HG03460 (cell line): ENCODE measurements around the gene C14orf119.

Source experiments
- ATAC-seq: cut with Tn5 transposase; IDR thresholded peaks from one replicate; pipeline ENCODE4 v1.9.1; 2021; ENCODE audit not compliant: unreplicated experiment

C14orf119 gene

GRCh38 chr14:23124337-23124954 lies 29.1 kb downstream of the C14orf119 start:
- no peak for ATAC-seq

GRCh38 chr14:23125011-23125410 lies 29.7 kb downstream of the C14orf119 start:
- no peak for ATAC-seq

GRCh38 chr14:23125933-23126524 lies 30.7 kb downstream of the C14orf119 start:
- ATAC-seq, result no peak

GRCh38 chr14:23126548-23127278 lies 31.4 kb downstream of the C14orf119 start:
- ATAC-seq, result no peak

GRCh38 chr14:23127861-23128260 lies 32.6 kb downstream of the C14orf119 start:
- ATAC-seq, result no peak

GRCh38 chr14:23128969-23129758 lies 33.9 kb downstream of the C14orf119 start:
- no peak for ATAC-seq

GRCh38 chr14:23129759-23130316 lies 34.5 kb downstream of the C14orf119 start:
- ATAC-seq, result no peak

- no peak for ATAC-seq
Observed at GRCh38 chr14:23130871-23131270, 35.6 kb downstream of the C14orf119 start.

GRCh38 chr14:23131482-23131881 lies 36.2 kb downstream of the C14orf119 start:
- ATAC-seq, result no peak

GRCh38 chr14:23132970-23133369 lies 37.7 kb downstream of the C14orf119 start:
- no peak for ATAC-seq

GRCh38 chr14:23136566-23137133 lies 41.3 kb downstream of the C14orf119 start:
- ATAC-seq, result no peak

GRCh38 chr14:23137192-23137812 lies 42.0 kb downstream of the C14orf119 start:
- no peak for ATAC-seq

GRCh38 chr14:23137813-23138535 lies 42.7 kb downstream of the C14orf119 start:
- ATAC-seq, result no peak

- no peak for ATAC-seq
Observed at GRCh38 chr14:23139874-23140273, 44.6 kb downstream of the C14orf119 start.

GRCh38 chr14:23140371-23140770 lies 45.1 kb downstream of the C14orf119 start:
- ATAC-seq, result no peak

GRCh38 chr14:23141706-23142444 lies 46.6 kb downstream of the C14orf119 start:
- no peak for ATAC-seq

- no peak for ATAC-seq
Observed at GRCh38 chr14:23142826-23143225, 47.5 kb downstream of the C14orf119 start.

GRCh38 chr14:23143911-23144310 lies 48.6 kb downstream of the C14orf119 start:
- ATAC-seq, result no peak

GRCh38 chr14:23145794-23146350 lies 50.6 kb downstream of the C14orf119 start:
- ATAC-seq, result no peak
